NT2/D1 (cell line): ENCODE data around the gene BDH2.

Experiments
- DNase-seq: peaks from one replicate; pipeline ENCODE4 v3.0.0-alpha.2; 2011; ENCODE audit warnings: low read depth, low spot score
- H3K27me3 ChIP-seq: 2 replicates; pipeline ENCODE4 v1.6.0; 2011; ENCODE audit warnings: mild to moderate bottlenecking; ENCODE audit not compliant: insufficient read length, insufficient read depth
- H3K36me3 ChIP-seq: 2 replicates; pipeline ENCODE4 v1.6.1; 2011; ENCODE audit warnings: mild to moderate bottlenecking, low read length, mixed read lengths; ENCODE audit not compliant: insufficient read depth, insufficient read length
- H3K4me1 ChIP-seq: 2 replicates; pipeline ENCODE4 v1.5.1; 2011; ENCODE audit not compliant: insufficient read depth, insufficient read length
- H3K4me3 ChIP-seq: 2 replicates; pipeline ENCODE4 v1.5.1; 2011; ENCODE audit warnings: low read depth; ENCODE audit not compliant: insufficient read length
- H3K9ac ChIP-seq: 2 replicates; pipeline ENCODE4 v1.6.0; 2011; ENCODE audit warnings: low read depth; ENCODE audit not compliant: insufficient read length
- H3K9me3 ChIP-seq: 2 replicates; pipeline ENCODE4 v1.5.1; 2011; ENCODE audit warnings: mild to moderate bottlenecking, low read length; ENCODE audit not compliant: insufficient read depth
- SUZ12 ChIP-seq: IDR thresholded peaks from 2 replicates; pipeline ENCODE4 v1.6.1; 2011; ENCODE audit not compliant: insufficient read length, insufficient read depth; ENCODE audit errors: extremely low read depth
- YY1 ChIP-seq: IDR thresholded peaks from 2 replicates; pipeline ENCODE4 v1.6.1; 2011; ENCODE audit not compliant: insufficient read length, insufficient read depth
- ZNF274 ChIP-seq: IDR thresholded peaks from 2 replicates; pipeline ENCODE4 v1.6.1; 2011; ENCODE audit warnings: mild to moderate bottlenecking, low read depth, low read length

The BDH2 gene

DNA sequence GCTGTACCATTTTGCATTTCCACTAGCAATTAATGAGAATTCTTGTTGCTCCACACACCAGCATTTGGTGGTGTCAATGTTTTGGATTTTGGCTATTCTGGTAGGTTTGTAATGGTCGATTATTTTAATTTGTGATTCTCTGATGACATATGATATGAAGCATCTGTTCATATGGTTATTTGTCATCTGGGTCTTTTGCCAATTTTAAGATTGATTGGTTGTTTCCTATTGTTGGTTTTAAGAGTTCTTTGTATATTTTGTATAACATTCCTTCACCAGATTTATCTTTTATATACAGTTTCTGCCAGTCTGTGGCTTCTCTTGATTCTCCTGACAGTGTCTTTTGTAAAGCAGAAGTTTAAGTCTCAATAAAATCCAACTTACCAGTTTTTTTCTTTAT lies 18.5 kb upstream of the BDH2 start:
- H3K4me3 ChIP-seq = no peak overlapping the region
- no peaks in the 10 kb centered on the region for H3K9me3 ChIP-seq
- no peaks in the 10 kb centered on the region for H3K27me3 ChIP-seq
- TF ChIP-seq YY1 (no peak), ZNF274 (no peak), SUZ12 (no peak)
- no peak overlapping the region for H3K9ac ChIP-seq
- no peaks in the 10 kb centered on the region for H3K4me1 ChIP-seq
- H3K36me3 ChIP-seq = peaks cover 25% of the 10 kb centered on the region
- no peak for DNase-seq

DNA sequence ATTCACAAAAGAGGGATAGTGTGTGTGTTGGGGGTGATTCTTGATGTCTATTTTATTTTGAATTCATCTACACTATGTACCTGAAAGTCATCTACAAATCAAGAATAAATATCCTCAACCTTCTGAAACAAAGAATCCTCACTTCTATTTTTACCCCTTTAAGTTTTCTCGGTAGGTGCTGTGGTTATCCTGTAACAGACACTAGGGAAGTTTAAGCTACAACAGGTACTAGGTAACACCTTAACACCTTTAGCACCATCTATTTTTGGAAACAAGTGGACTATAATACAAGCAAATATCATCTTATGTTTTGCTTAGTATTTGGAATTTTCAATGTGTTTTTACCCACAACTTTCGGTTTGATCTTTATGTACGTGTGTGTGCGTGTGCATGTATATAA lies 12.0 kb upstream of the BDH2 start:
- peaks cover 48% of the 10 kb centered on the region for H3K36me3 ChIP-seq
- H3K9ac ChIP-seq = no peak overlapping the region
- H3K4me1 ChIP-seq = no peaks in the 10 kb centered on the region
- H3K27me3 ChIP-seq = no peaks in the 10 kb centered on the region
- DNase-seq = no peak
- no peak overlapping the region for H3K4me3 ChIP-seq
- H3K9me3 ChIP-seq = no peaks in the 10 kb centered on the region
- TF ChIP-seq YY1 = no peak
- TF ChIP-seq ZNF274 = no peak
- no peak for TF ChIP-seq SUZ12

DNA sequence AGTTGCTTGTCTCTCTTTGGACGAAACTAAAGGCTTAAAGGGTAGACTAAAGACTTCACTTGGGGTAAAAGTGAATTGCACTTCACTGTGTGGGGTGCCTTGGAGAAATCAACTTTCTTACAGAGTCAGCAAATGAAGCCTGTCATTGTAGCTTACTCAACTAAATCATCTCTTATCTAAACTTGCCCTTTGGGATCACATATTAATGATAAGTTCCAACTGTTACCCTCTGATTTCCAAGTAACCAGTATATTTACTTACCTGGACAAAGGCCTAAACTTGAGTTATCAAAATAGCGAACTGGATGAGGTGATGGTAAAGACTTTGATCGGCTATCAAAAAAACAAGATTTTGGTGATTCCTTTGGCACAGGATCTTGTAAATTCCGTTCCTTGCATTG lies 8.9 kb upstream of the BDH2 start:
- Histone ChIP-seq H3K27me3 (no peaks in the 10 kb centered on the region), H3K36me3 (peaks cover 49% of the 10 kb centered on the region), H3K9me3 (no peaks in the 10 kb centered on the region), H3K9ac (no peak overlapping the region), H3K4me1 (no peaks in the 10 kb centered on the region), H3K4me3 (no peak overlapping the region)
- TF ChIP-seq SUZ12 (no peak), YY1 (no peak), ZNF274 (no peak)
- DNase-seq = no peak

DNA sequence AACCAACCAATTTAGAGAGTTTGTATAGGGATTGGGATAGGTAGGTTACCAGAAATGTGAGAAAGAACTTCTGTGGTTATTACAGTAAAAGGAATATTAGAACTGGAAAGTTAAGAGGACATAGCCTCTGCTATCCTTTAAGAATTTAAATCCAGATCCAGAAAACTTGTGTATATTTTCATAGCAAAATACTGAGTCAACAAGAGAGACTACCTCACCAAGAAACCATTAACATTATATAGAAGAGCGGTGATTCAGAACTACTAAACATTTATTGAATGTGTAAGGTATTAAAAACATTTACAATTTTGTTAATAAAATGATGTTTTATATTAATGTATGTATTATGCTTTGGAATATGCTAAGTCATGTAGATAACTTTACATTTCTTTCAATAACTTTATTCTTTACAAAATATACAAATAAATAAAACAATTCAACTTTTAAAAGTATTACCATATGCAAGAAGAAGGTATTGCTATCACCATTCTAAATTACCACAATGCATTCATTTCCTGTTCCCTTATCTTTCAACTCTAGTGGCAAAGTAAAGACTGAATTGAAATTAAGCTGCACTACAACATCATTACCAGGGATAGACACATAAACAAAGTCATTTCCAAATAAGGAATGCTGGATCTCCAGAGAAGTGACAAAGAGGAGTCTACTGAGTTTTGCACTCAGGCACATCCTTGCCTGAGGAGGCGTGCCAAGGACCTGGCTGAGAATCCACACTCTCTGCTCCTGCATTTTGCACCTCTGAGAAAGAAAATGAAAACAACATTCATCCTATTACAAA lies 6.1 kb upstream of the BDH2 start:
- no peaks in the 10 kb centered on the region for H3K4me1 ChIP-seq
- no peak for DNase-seq
- no peak overlapping the region for H3K9ac ChIP-seq
- H3K4me3 ChIP-seq = no peak overlapping the region
- H3K9me3 ChIP-seq = no peaks in the 10 kb centered on the region
- no peaks in the 10 kb centered on the region for H3K27me3 ChIP-seq
- no peak for TF ChIP-seq YY1
- H3K36me3 ChIP-seq = peaks cover 41% of the 10 kb centered on the region

DNA sequence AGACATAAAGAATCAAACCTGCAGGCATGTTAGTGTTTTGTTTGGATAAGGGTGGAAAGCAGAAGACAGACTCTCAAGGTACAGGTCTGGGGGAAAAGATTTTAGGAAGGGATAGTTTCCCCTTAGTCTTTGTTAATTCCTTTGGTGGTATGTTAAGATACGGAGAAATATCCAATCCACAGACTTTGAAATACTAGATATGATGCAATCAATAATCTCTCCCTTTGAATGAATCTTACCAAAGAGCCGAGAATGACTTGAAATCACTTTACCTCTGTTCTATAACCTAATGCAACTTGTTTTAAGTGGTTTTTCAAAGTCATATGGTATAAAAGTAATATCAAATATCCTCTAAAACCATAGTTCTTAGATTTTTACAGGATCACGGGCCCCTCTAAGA lies 5.3 kb upstream of the BDH2 start:
- Histone ChIP-seq H3K27me3 (no peaks in the 10 kb centered on the region), H3K4me3 (no peak overlapping the region), H3K4me1 (no peaks in the 10 kb centered on the region), H3K9ac (no peak overlapping the region), H3K9me3 (no peaks in the 10 kb centered on the region), H3K36me3 (peaks cover 32% of the 10 kb centered on the region)
- DNase-seq = no peak
- TF ChIP-seq YY1 = no peak
- no peak for TF ChIP-seq SUZ12
- TF ChIP-seq ZNF274 = no peak

DNA sequence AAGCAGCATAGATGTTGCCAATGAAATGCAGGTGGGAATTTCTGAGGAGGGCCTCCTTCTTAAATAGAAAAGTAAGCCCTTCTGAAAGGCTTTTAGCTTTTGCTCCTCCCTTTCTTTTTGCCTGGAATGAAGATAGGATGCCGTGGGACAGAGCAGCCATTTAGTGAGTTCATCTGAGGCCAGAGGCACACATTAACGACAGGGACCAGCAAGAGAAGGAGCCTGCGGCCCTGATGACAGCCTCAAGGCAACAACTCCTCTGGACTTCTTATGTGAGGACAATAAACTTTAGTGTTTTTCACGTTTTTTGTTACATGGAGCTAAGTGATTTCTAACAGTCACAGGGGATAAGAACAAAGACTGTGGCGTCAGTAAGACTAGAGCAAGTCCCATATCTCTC lies 1.1 kb upstream of the BDH2 start:
- Histone ChIP-seq H3K27me3 (no peaks in the 10 kb centered on the region), H3K4me3 (no peak overlapping the region), H3K36me3 (peaks cover 5% of the 10 kb centered on the region), H3K9me3 (no peaks in the 10 kb centered on the region), H3K9ac (no peak overlapping the region), H3K4me1 (no peaks in the 10 kb centered on the region)
- no peak for DNase-seq
- no peak for TF ChIP-seq ZNF274
- no peak for TF ChIP-seq SUZ12
- TF ChIP-seq YY1 = no peak

DNA sequence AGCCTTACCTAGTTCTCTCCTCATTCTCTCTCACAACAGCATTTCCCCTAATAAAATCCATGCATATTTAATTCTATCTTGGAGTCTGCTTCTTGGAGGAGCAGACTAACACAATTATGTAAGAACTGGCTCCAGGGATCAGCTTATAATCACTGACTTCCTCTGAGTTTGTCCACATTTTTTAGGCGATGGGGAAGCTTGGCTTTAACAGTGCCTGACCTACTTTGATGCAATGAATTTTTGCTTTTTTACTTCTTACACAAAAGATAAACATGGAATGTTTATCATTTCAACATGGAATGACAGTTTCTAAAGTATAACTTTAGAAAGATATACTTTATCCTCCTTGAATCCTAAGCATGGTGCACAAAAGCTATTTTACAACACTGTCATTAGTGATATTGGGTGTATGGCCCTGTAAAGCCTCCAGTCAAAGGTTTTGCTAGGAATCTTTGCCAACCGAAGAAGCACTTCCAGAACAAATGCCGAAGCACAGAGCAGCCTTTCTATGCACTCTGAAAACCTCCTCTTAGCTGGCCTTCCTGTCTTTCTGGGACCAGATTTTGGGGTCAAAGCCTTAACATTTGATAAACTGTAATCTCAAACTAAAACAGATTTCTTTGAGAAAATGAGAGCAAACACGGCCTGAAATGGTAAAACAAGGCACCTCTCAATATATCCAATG lies 736 bp downstream of the BDH2 start:
- peak overlapping the region; percentile 42 for H3K4me3 ChIP-seq
- H3K9me3 ChIP-seq = no peaks in the 10 kb centered on the region
- H3K27me3 ChIP-seq = no peaks in the 10 kb centered on the region
- no peaks in the 10 kb centered on the region for H3K4me1 ChIP-seq
- H3K36me3 ChIP-seq = peaks cover 10% of the 10 kb centered on the region
- peak overlapping the region; percentile 67 for H3K9ac ChIP-seq
- DNase-seq = no peak
- TF ChIP-seq ZNF274 (no peak), YY1 (no peak), SUZ12 (no peak)

DNA sequence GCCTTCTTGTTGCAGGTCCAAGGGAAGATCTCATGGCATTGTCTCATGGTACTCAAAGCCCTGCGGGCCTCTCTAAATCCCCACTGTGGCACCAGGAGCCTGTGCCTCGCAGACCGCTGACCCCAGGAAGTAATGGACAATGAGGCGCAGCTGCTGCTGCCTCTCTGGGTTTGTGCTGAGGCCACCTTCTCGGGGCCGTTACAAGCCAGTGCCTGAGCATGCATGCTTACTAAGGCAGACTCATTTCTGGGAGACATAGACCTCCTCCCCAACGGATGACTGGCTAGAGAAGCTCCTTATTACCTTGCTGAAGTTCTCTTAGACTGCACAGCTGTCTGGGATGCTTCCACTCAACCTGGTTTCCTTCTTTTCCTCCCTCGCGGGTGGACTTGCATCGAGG lies 1.3 kb downstream of the BDH2 start:
- Histone ChIP-seq H3K4me1 (no peaks in the 10 kb centered on the region), H3K9me3 (no peaks in the 10 kb centered on the region), H3K9ac (no peak overlapping the region), H3K4me3 (no peak overlapping the region), H3K27me3 (no peaks in the 10 kb centered on the region), H3K36me3 (peaks cover 10% of the 10 kb centered on the region)
- DNase-seq = no peak
- TF ChIP-seq ZNF274 = no peak
- TF ChIP-seq YY1 = no peak
- no peak for TF ChIP-seq SUZ12
